Activated naive CD4-positive, alpha-beta T cell treated with anti-CD3 and anti-CD28 coated beads, Interleukin-2, amount 50 U/mL, for 72 hours (primary cell): ENCODE measurements around the gene CLIP4. TPM values are rescaled to one million over a fixed set of nuclear protein-coding genes. Genes with fewer than 3 reads are reported as not detected.
A peak's percentile ranks its signal among the peaks of the same experiment; 100 is the strongest.

ENCODE experiments used
- ATAC-seq, 2 donors: fragments of 150-1000 bp; cut with Tn5 transposase; 2 replicates each; pipeline ENCODE4 v1.10.0; 2021; ENCODE audit warnings: mild to moderate bottlenecking in 2 of 2, moderate library complexity in 2 of 2
- DNase-seq, 2 donors: peaks; one replicate each; pipeline ENCODE4 v3.0.0; 2021 to 2022; ENCODE audit warnings: low spot score in 2 of 2
- H3K27ac Mint-ChIP-seq, 2 donors: one replicate each; pipeline ENCODE4 v1.8.0; 2022; ENCODE audit warnings: mild to moderate bottlenecking in 2 of 2, mixed read lengths in 2 of 2
- H3K36me3 Mint-ChIP-seq, 2 donors: one replicate each; pipeline ENCODE4 v1.8.0; 2022; ENCODE audit warnings: mixed read lengths in 2 of 2
- H3K9me3 Mint-ChIP-seq, 2 donors: one replicate each; pipeline ENCODE4 v1.8.0; 2022; ENCODE audit warnings: mixed read lengths in 2 of 2
- total RNA-seq, 2 donors: library from RNA; stranded (reverse); gene quantifications; one replicate each; pipeline ENCODE4 v1.2.3, GENCODE V29; 2022

Gene CLIP4
- total RNA-seq, 2 donors from 2014 or later, result 19.7 to 27.7 TPM

DNA sequence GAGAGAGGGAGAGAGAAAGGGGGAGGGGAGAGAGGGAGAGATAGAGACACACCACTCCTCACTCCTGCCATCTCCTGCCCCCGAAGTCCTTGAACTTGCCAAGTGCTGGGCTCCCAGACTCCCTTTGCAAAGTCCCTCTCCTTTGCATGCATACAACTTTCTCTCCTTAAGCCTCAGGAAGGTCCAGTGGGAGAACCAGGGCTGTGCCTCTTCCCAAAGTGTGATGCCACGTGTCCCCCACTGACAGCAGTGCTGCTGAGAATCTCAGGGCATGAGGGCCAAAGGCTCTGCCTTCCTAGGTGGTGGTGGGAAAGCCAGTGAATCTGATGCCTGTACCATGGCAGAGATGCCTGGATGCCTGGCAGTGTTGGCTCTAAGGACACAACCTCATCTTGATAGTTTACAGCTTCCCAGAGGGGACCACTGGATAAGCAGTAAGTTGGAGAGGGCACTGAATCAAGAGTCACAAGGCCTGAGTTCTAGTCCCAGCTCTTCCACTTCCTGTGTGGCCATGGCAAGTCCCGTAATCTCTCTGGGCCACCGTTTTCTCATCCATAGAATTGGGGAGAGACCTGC, 103.4 kb downstream of the CLIP4 start:
- Mint-ChIP-seq H3K36me3 (no peaks in the 10 kb centered on the region), H3K27ac (peak overlapping the region in 1 of 2 donors; percentile 57), H3K9me3 (no peaks in the 10 kb centered on the region)
- ATAC-seq (no peak), DNase-seq (no peak)

DNA sequence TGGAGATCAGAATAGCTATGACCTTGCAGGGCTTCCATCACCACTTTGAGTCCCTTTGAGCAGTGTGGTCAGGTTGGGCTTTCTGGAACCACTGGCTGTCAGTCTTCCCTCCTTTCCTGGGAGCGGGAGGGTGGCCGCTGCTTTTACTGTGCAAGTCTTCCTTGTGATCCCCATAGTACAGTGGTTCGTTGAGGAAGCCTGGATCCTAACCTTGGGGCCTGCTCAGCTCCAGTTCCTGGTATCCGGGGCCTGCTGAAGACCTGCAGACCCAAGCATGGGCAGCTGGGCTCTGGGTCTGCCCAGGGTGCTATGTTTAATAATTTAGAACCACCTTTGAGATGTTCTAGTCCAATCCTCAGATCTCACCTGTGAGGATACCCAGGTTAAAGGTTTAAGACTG, 104.2 kb downstream of the CLIP4 start:
- no peaks in the 10 kb centered on the region for H3K36me3 Mint-ChIP-seq
- DNase-seq (no peak), ATAC-seq (no peak)
- H3K27ac Mint-ChIP-seq, result no peak overlapping the region
- no peaks in the 10 kb centered on the region for H3K9me3 Mint-ChIP-seq

DNA sequence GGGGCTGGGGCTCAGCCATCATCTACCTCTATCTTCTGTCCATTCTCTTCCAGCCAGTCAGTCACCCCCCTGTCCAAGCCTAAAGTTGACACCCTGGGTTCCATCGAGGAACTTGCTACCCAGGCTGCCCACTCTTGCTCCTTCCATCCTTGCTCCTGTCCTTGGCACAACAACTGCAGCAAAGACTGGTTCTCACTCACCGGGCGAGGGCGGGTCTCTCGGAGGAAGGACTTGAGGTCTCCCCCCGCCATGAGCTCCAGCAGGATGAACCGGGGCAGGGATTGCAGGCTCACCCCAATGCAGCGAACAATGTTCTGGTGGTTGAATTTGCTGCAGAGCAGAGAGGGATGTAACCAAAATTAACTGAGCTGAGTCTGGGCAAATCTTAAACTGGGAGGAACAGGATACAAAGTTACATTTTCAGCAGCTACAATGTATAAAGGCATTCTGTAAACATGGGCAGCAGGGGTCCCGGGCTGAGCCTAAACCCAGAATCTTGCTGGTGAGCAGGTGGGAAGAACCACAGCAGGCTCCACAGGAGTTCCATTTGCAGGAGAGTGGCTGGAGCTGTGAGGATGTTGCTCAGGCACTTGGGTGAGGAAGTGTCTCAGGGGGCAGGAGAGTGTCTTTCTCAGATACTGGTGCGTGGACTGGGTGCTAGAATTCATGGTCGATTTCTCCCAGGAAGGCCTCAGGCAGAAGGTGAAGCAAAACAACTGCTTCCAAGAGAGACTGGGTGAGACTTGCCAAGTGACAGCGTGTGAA, 105.5 kb downstream of the CLIP4 start:
- H3K9me3 Mint-ChIP-seq, result no peaks in the 10 kb centered on the region
- no peak overlapping the region for H3K27ac Mint-ChIP-seq
- DNase-seq, result peak in 1 of 2 donors; percentile 16
- ATAC-seq, result no peak
- no peaks in the 10 kb centered on the region for H3K36me3 Mint-ChIP-seq

GRCh38 chr2:29222381-29223179, 107.4 kb downstream of the CLIP4 start:
- Mint-ChIP-seq H3K27ac (no peak overlapping the region), H3K36me3 (no peaks in the 10 kb centered on the region), H3K9me3 (no peaks in the 10 kb centered on the region)
- DNase-seq, result peak in 1 of 2 donors; percentile 42
- no peak for ATAC-seq

DNA sequence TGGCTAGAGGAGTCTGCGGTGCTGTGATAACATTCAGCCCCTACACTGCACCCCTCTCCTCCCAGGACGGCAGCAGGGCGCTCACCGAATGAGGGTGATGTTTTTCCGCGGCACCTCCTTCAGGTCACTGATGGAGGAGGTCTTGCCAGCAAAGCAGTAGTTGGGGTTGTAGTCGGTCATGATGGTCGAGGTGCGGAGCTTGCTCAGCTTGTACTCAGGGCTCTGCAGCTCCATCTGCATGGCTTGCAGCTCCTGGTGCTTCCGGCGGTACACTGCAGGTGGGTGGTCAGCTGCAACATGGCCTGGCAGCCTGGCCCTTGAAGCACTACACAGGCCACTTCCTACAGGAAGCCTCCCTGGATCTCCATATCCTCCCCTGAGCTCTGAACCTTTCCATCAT, 108.0 kb downstream of the CLIP4 start:
- peak in 1 of 2 donors; percentile 34 for DNase-seq
- H3K9me3 Mint-ChIP-seq, result no peaks in the 10 kb centered on the region
- no peaks in the 10 kb centered on the region for H3K36me3 Mint-ChIP-seq
- ATAC-seq, result no peak
- H3K27ac Mint-ChIP-seq, result no peak overlapping the region

- Mint-ChIP-seq H3K9me3 (no peaks in the 10 kb centered on the region), H3K36me3 (no peaks in the 10 kb centered on the region), H3K27ac (no peak overlapping the region)
- ATAC-seq (no peak), DNase-seq (peak in 1 of 2 donors; percentile 23)
Measured at GRCh38 chr2:29223851-29224692, 108.9 kb downstream of the CLIP4 start.

DNA sequence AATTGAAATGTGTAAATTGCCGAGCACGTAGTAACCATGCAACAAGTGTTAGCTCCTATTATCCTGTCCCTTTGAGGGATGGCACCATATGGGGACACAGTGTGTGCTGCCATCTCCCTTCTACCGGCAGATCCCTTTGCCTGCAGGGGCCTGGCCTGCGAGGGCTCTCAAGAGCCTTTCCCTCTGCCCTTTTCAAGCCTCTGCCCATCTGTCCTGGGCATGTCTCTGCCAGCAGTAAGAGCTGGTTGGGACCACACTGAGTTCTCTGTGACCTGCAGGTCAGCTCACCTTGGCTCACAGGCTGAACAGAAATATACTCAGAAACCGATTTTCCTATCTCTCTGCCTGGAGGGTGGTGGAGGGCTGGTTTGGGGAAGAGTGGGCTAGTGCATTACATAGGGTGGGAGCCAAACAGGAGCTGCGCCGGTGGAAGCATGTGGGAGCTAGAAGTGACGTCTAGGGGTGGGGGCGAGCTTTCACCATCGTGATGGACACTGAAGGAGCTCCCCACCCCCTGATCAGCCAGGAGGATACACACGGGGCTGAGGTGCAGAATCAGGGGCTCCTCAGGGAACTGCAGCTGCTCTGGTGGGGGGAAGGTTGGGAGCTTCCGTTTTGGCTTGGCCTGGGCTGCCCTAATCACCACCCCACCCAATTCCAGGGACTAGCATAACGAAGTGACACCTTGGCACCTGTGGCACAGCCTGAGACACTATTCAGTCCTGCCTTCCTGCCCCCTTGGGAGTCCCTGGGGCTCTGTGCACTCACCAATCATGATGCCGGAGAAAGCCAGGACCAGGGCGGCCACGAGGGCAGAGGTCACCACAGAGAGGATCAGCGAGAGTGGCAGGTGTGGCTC, 109.7 kb downstream of the CLIP4 start:
- Mint-ChIP-seq H3K27ac (no peak overlapping the region), H3K36me3 (no peaks in the 10 kb centered on the region), H3K9me3 (no peaks in the 10 kb centered on the region)
- DNase-seq (no peak), ATAC-seq (no peak)

- DNase-seq (no peak), ATAC-seq (no peak)
- Mint-ChIP-seq H3K36me3 (no peaks in the 10 kb centered on the region), H3K9me3 (no peaks in the 10 kb centered on the region), H3K27ac (peak overlapping the region in 1 of 2 donors; percentile 24)
Measured at GRCh38 chr2:29225814-29226213, 110.6 kb downstream of the CLIP4 start.

DNA sequence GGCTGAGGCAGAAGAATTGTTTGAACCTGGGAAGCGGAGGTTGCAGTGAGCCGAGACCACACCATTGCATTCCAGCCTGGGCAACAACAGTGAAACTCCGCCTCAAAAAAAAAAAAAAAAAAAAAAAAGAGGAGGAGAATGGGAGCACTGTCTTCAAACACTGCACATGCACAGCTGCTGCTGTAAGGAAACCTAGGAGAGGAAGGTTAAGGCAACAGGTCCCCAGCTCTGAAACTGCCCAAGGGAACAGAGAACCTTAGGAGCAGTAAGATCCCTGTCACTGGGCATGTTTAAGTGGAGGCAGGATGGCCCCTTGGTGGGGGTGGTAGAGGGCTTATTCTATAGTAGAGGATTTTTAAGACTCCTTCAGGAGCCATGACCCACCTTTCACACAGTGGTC, 111.2 kb downstream of the CLIP4 start:
- DNase-seq, result no peak
- no peak for ATAC-seq
- H3K36me3 Mint-ChIP-seq, result no peaks in the 10 kb centered on the region
- H3K27ac Mint-ChIP-seq, result no peak overlapping the region
- no peaks in the 10 kb centered on the region for H3K9me3 Mint-ChIP-seq

DNA sequence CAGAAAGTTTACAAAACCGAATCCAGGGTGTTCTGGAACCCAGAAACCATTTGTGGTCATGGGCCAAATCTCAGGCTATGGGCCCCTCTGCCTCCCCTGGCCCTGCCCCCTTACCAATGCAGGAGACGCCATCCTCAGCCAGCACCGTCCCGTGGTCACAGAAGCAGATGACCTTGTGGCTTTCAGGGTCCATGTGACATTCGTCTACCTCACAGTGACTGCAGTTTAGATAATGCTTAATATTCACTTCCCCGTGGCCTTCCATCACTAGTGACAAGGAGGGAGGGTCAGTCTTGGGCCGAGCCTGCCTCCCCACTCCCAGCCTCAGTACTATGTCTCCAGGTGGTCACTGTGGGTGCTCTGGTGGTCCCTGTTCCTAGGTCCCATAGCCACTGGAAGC, 111.6 kb downstream of the CLIP4 start:
- H3K9me3 Mint-ChIP-seq, result no peaks in the 10 kb centered on the region
- no peak for DNase-seq
- H3K27ac Mint-ChIP-seq, result no peak overlapping the region
- no peak for ATAC-seq
- no peaks in the 10 kb centered on the region for H3K36me3 Mint-ChIP-seq

GRCh38 chr2:29227935-29228675, 112.9 kb downstream of the CLIP4 start:
- no peaks in the 10 kb centered on the region for H3K9me3 Mint-ChIP-seq
- ATAC-seq (no peak), DNase-seq (no peak)
- H3K36me3 Mint-ChIP-seq, result no peaks in the 10 kb centered on the region
- H3K27ac Mint-ChIP-seq, result no peak overlapping the region

DNA sequence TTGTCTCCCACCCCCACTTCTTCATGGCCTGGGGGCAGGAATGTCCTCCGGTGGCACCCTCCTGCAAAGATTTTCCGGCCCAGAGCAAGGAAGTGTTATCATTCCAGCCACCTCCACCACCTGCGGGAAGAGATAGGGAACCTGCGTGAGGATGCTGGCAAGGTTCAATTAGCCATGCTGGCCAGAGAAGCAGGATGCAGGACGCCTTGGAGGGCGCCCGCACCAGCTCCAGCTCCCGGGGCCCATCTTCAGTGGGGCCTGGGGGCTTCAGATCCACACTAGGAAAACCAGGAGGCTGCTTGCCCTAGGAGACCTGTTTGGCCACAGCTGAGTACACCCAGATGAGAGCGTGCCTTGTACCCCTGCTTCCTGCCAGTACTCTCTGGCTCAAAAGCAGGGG, 113.7 kb downstream of the CLIP4 start:
- ATAC-seq (no peak), DNase-seq (no peak)
- Mint-ChIP-seq H3K27ac (no peak overlapping the region), H3K9me3 (no peaks in the 10 kb centered on the region), H3K36me3 (no peaks in the 10 kb centered on the region)

DNA sequence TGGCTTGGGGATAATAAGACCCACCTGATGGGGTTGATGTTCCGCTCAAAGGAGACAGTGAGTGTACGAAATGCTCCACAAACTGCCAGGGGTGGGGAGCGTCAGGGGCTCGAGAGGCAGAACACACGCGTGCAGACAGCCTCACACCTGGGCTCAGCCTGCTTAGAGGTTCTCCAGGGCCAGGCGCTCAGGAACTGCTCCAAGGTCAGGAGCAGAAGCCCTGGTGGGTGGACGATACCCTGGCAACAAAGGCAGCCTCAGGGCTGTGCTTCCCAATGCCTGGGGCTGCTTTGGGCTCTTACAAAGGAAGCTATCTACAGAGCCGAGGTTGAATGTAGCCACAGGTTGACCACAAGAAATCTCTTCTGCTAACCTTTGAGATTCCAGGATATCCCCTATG, 114.4 kb downstream of the CLIP4 start:
- ATAC-seq (no peak), DNase-seq (no peak)
- H3K36me3 Mint-ChIP-seq, result no peaks in the 10 kb centered on the region
- H3K9me3 Mint-ChIP-seq, result no peaks in the 10 kb centered on the region
- no peak overlapping the region for H3K27ac Mint-ChIP-seq

- Mint-ChIP-seq H3K9me3 (no peaks in the 10 kb centered on the region), H3K27ac (no peak overlapping the region), H3K36me3 (no peaks in the 10 kb centered on the region)
- DNase-seq (no peak), ATAC-seq (no peak)
Measured at GRCh38 chr2:29232041-29232440, 116.8 kb downstream of the CLIP4 start.

DNA sequence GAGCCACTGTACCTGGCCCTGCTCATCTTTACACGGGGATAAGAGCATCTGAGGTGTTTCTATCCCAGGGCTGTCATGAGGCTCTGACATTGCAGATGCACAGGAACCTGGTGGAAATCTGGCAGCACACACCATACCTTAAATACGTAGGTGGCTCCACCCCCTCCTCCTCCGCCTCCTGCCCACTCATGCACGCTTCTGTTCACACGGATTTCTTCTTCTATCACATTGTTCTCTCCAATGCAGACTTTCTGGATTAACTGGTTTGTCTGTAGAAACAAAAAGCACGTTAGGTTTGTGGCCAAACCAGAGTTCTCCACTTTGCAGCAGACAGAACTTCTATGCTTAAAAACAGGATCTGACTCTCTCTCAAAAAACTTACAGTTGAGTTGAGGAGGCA, 118.2 kb downstream of the CLIP4 start:
- Mint-ChIP-seq H3K9me3 (no peaks in the 10 kb centered on the region), H3K27ac (peak overlapping the region in 1 of 2 donors; percentile 75), H3K36me3 (no peaks in the 10 kb centered on the region)
- DNase-seq (no peak), ATAC-seq (no peak)
